Loucy (cell line): ENCODE data around the gene STAT4.

Experiments used
- H2AFZ ChIP-seq: fragments of 200-600 bp; sonication (generic); 2 replicates; pipeline ENCODE4 v1.6.0; 2016; ENCODE audit warnings: antibody characterized with exemption, mild to moderate bottlenecking, low read length, moderate library complexity
- H3F3A ChIP-seq: fragments of 200-600 bp; 2 replicates; pipeline ENCODE4 v1.6.0; 2016; ENCODE audit warnings: antibody characterized with exemption, low read depth, mild to moderate bottlenecking
- H3K27me3 ChIP-seq: fragments of 200-600 bp; sonication (generic); 2 replicates; pipeline ENCODE4 v1.6.1; 2014; ENCODE audit warnings: low read length, mild to moderate bottlenecking; ENCODE audit not compliant: insufficient read depth, poor library complexity, severe bottlenecking
- H3K36me3 ChIP-seq: fragments of 200-600 bp; sonication (generic); 2 replicates; pipeline ENCODE4 v1.6.1; 2016; ENCODE audit warnings: low read length; ENCODE audit not compliant: insufficient read depth
- H3K4me1 ChIP-seq: fragments of 200-600 bp; sonication (generic); 2 replicates; pipeline ENCODE4 v1.5.1; 2014; ENCODE audit warnings: low read length, mild to moderate bottlenecking; ENCODE audit not compliant: insufficient read depth, poor library complexity, severe bottlenecking
- H3K4me2 ChIP-seq: fragments of 200-600 bp; sonication (generic); 2 replicates; pipeline ENCODE4 v1.6.0; 2014; ENCODE audit warnings: antibody characterized with exemption, low read length, low read depth, mild to moderate bottlenecking; ENCODE audit not compliant: poor library complexity, severe bottlenecking
- H3K4me3 ChIP-seq: fragments of 200-600 bp; sonication (generic); 2 replicates; pipeline ENCODE4 v1.5.1; 2014; ENCODE audit warnings: low read length, mild to moderate bottlenecking, mixed read lengths; ENCODE audit not compliant: poor library complexity, severe bottlenecking
- H3K79me2 ChIP-seq: fragments of 200-600 bp; sonication (generic); 2 replicates; pipeline ENCODE4 v1.6.1; 2014; ENCODE audit warnings: low read length; ENCODE audit not compliant: insufficient read depth
- H3K9ac ChIP-seq: fragments of 200-600 bp; sonication (generic); 2 replicates; pipeline ENCODE4 v1.6.0; 2014; ENCODE audit warnings: mild to moderate bottlenecking, low read depth, low read length, moderate library complexity; ENCODE audit not compliant: poor library complexity, severe bottlenecking
- H3K9me2 ChIP-seq: fragments of 200-600 bp; sonication (generic); replicated peaks from 2 replicates; pipeline ENCODE4 v1.6.1; 2016; ENCODE audit warnings: low read depth, low read length, mixed read lengths
- H3K9me3 ChIP-seq: fragments of 200-600 bp; sonication (generic); 2 replicates; pipeline ENCODE4 v1.6.1; 2014; ENCODE audit warnings: mild to moderate bottlenecking, antibody characterized with exemption, low read length, low read depth; ENCODE audit not compliant: insufficient read depth
- H4K20me1 ChIP-seq: fragments of 200-600 bp; sonication (generic); 2 replicates; pipeline ENCODE4 v1.6.0; 2014; ENCODE audit warnings: antibody characterized with exemption, low read length, mild to moderate bottlenecking; ENCODE audit not compliant: insufficient read depth, poor library complexity, severe bottlenecking
- EZH2phosphoT487 ChIP-seq: fragments of 200-600 bp; IDR thresholded peaks from 2 replicates; pipeline ENCODE4 v1.6.1; 2018; ENCODE audit warnings: antibody characterized with exemption, mild to moderate bottlenecking, moderate library complexity, borderline replicate concordance
- TF ChIP-seq, protein P1 (sequence below): fragments of 200-600 bp; sonication (generic); conservative IDR thresholded peaks from 2 replicates; pipeline ENCODE4 v1.5.1; 2014; ENCODE audit warnings: mild to moderate bottlenecking, antibody characterized with exemption, low read length

STAT4 gene

DNA sequence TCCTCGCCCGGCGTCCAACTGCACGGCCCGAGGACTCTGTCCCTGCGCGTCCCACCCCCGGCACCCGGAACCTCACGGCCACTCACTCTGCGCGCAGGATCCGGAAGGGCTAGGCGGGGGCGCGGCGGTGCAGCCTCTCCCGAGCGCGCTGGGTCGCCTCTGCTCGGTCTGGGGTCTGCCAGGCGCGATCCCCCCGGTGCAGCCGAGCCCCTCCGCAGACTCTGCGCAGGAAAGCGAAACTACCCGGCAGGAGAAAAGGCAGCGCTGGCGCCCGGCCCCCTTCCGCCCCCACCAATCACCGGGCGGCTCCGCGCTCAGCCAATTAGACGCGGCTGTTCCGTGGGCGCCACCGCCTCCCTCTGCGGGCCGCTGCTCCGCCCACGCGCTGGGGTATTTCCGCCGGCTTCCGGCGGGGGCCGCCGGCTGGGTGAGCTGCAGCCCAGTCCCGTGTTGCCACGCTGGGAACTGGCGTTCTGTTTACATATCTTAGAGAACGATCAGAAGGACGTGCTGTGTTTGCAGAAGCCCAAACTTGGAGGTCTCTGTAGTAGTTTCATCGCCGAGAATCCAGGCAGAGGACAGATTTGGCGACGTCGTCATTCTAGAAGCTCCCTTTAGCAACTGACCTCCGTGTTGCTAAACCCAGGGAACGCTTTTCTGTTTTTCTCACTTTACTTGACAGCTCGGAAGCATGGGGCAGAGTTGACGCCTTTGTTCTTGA, 136.7 kb downstream of the STAT4 start, which contains the start of gene STAT1:
STAT1 (minus strand) TSS at position 240 of the 721 bp plus-strand sequence. CDS start 4,168 bp downstream, outside the sequence.
- Histone ChIP-seq H3K9me3 (no peaks in the 10 kb centered on the region), H3K4me1 (peaks cover 39% of the 10 kb centered on the region), H2AFZ (peak within 1 kb of the TSS; percentile 89), H4K20me1 (peaks cover 14% of the 10 kb centered on the region), H3F3A (no peaks in the 10 kb centered on the region), H3K79me2 (peaks cover 38% of the 10 kb centered on the region), H3K9me2 (no peaks in the 10 kb centered on the region), H3K36me3 (no peaks in the 10 kb centered on the region), H3K9ac (peak within 1 kb of the TSS; percentile 84), H3K27me3 (no peaks in the 10 kb centered on the region), H3K4me2 (peak within 1 kb of the TSS; percentile 99), H3K4me3 (peak within 1 kb of the TSS; percentile 81)
- no peak for TF ChIP-seq EZH2phosphoT487
- TF ChIP-seq, protein P1, sequence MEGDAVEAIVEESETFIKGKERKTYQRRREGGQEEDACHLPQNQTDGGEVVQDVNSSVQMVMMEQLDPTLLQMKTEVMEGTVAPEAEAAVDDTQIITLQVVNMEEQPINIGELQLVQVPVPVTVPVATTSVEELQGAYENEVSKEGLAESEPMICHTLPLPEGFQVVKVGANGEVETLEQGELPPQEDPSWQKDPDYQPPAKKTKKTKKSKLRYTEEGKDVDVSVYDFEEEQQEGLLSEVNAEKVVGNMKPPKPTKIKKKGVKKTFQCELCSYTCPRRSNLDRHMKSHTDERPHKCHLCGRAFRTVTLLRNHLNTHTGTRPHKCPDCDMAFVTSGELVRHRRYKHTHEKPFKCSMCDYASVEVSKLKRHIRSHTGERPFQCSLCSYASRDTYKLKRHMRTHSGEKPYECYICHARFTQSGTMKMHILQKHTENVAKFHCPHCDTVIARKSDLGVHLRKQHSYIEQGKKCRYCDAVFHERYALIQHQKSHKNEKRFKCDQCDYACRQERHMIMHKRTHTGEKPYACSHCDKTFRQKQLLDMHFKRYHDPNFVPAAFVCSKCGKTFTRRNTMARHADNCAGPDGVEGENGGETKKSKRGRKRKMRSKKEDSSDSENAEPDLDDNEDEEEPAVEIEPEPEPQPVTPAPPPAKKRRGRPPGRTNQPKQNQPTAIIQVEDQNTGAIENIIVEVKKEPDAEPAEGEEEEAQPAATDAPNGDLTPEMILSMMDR, result no peak

GRCh38 chr2:191013682-191013931, 137.2 kb downstream of the STAT4 start:
- Histone ChIP-seq H3K9me2 (no peaks in the 10 kb centered on the region), H3K9ac (peak overlapping the region; percentile 84), H3K36me3 (no peaks in the 10 kb centered on the region), H4K20me1 (peaks cover 14% of the 10 kb centered on the region), H3F3A (0 out of 2 replicates have a peak, but pooled peaks cover 3% of the 10 kb centered on the region), H3K9me3 (no peaks in the 10 kb centered on the region), H3K27me3 (no peaks in the 10 kb centered on the region), H2AFZ (peak overlapping the region; percentile 89), H3K4me1 (peaks cover 42% of the 10 kb centered on the region), H3K4me3 (peak overlapping the region; percentile 81), H3K79me2 (peaks cover 38% of the 10 kb centered on the region), H3K4me2 (peak overlapping the region; percentile 90)
- no peak for TF ChIP-seq EZH2phosphoT487
- TF ChIP-seq, protein P1, result no peak

GRCh38 chr2:191012845-191013681, 137.7 kb downstream of the STAT4 start:
- Histone ChIP-seq H3K4me1 (peaks cover 48% of the 10 kb centered on the region), H3K36me3 (peaks cover 3% of the 10 kb centered on the region; the same call in 1 of the 2 replicates), H3K79me2 (peaks cover 38% of the 10 kb centered on the region), H3K9me2 (no peaks in the 10 kb centered on the region), H3K27me3 (no peaks in the 10 kb centered on the region), H4K20me1 (peaks cover 14% of the 10 kb centered on the region), H3F3A (0 out of 2 replicates have a peak, but pooled peaks cover 3% of the 10 kb centered on the region), H3K9ac (peak overlapping the region; percentile 84), H2AFZ (peak overlapping the region; percentile 89; the same call in 1 of the 2 replicates), H3K4me2 (peak overlapping the region; percentile 90), H3K9me3 (no peaks in the 10 kb centered on the region), H3K4me3 (peak overlapping the region; percentile 81)
- no peak for TF ChIP-seq EZH2phosphoT487
- TF ChIP-seq, protein P1, result no peak
